Activated effector memory CD4-positive, alpha-beta T cell treated with Interleukin-2 at 50 U/mL for 16 hours (primary cell): ENCODE data around the gene HECTD4.
A peak's percentile ranks its signal among the peaks of the same experiment; 100 is the strongest.

Source experiments
- DNase-seq: peaks from one replicate; pipeline ENCODE4 v3.0.0-alpha.2; 2020

Gene HECTD4

GRCh38 chr12:112317481-112317880 is 64.8 kb downstream of the HECTD4 start:
- no peak for DNase-seq

- no peak for DNase-seq
These were observed 67.2 kb downstream of the HECTD4 start for GRCh38 chr12:112314981-112315380.

GRCh38 chr12:112309797-112310196 is 72.4 kb downstream of the HECTD4 start:
- no peak for DNase-seq

- DNase-seq = no peak
These were observed 73.6 kb downstream of the HECTD4 start for GRCh38 chr12:112308652-112309051.

GRCh38 chr12:112308161-112308560 is 74.1 kb downstream of the HECTD4 start:
- no peak for DNase-seq

- no peak for DNase-seq
These were observed 74.8 kb downstream of the HECTD4 start for GRCh38 chr12:112307317-112308011.

GRCh38 chr12:112305951-112306350 is 76.3 kb downstream of the HECTD4 start:
- DNase-seq = no peak

- no peak for DNase-seq
These were observed 77.8 kb downstream of the HECTD4 start for GRCh38 chr12:112304436-112304835.

GRCh38 chr12:112303799-112304198 is 78.4 kb downstream of the HECTD4 start:
- no peak for DNase-seq

- DNase-seq = peak; percentile 18
These were observed 79.2 kb downstream of the HECTD4 start for GRCh38 chr12:112303004-112303403.

- no peak for DNase-seq
These were observed 82.5 kb downstream of the HECTD4 start for GRCh38 chr12:112299704-112300103.

- no peak for DNase-seq
These were observed 85.0 kb downstream of the HECTD4 start for GRCh38 chr12:112297188-112297587.

GRCh38 chr12:112296183-112296582 is 86.0 kb downstream of the HECTD4 start:
- no peak for DNase-seq

GRCh38 chr12:112294793-112295192 is 87.4 kb downstream of the HECTD4 start:
- DNase-seq = no peak

- no peak for DNase-seq
These were observed 93.6 kb downstream of the HECTD4 start for GRCh38 chr12:112288638-112289037.

- DNase-seq = no peak
These were observed 96.4 kb downstream of the HECTD4 start for GRCh38 chr12:112285600-112286401.

- no peak for DNase-seq
These were observed 98.7 kb downstream of the HECTD4 start for GRCh38 chr12:112283546-112283945.

GRCh38 chr12:112282920-112283319 is 99.3 kb downstream of the HECTD4 start:
- no peak for DNase-seq

GRCh38 chr12:112275836-112276235 is 106.4 kb downstream of the HECTD4 start:
- DNase-seq = no peak

- DNase-seq = no peak
These were observed 107.0 kb downstream of the HECTD4 start for GRCh38 chr12:112275207-112275606.

- no peak for DNase-seq
These were observed 111.6 kb downstream of the HECTD4 start for GRCh38 chr12:112270673-112271072.

GRCh38 chr12:112266473-112266872 is 115.8 kb downstream of the HECTD4 start:
- DNase-seq = no peak

- no peak for DNase-seq
These were observed 120.7 kb downstream of the HECTD4 start for GRCh38 chr12:112261559-112261958.

GRCh38 chr12:112258926-112259325 is 123.3 kb downstream of the HECTD4 start:
- no peak for DNase-seq
